ENCODE measurements around the gene CLDN5.

Gene CLDN5

DNA sequence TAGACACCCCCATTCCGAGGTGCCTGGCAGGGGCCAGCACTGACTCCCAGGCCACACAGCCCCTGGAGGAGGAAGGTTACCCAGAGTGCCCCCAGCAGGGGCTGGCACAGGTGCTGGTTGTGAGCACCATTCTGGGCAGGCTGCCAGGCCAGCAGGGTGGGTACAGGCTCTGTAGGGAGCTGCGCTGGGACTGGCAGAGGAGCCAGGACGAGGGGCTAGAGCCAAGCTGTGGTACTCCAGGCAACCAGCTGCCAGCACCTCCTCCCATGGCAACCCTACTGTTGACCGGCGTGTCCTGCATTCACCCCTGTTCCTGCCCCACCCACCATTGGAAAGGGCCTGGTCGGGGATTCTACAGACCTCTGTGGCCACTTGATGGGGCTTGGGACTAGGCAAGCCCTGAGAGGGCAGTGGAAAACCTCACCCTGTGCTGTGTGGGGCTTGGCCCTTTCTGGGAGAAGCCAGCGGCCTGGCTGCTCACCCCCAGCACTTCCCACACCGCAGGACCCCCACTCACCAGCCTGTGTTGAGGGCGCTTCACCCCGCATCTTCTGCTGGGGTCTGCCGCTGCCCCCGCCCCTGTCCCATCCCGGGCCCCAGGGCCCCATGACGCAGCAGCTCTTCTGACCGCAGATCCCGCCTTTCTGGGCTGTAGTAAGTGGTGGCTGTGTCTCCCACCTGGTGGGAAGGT lies 1.9 kb downstream of the CLDN5 start:
- no peak for DNase-seq (ENCODE audit: low spot score)

DNA sequence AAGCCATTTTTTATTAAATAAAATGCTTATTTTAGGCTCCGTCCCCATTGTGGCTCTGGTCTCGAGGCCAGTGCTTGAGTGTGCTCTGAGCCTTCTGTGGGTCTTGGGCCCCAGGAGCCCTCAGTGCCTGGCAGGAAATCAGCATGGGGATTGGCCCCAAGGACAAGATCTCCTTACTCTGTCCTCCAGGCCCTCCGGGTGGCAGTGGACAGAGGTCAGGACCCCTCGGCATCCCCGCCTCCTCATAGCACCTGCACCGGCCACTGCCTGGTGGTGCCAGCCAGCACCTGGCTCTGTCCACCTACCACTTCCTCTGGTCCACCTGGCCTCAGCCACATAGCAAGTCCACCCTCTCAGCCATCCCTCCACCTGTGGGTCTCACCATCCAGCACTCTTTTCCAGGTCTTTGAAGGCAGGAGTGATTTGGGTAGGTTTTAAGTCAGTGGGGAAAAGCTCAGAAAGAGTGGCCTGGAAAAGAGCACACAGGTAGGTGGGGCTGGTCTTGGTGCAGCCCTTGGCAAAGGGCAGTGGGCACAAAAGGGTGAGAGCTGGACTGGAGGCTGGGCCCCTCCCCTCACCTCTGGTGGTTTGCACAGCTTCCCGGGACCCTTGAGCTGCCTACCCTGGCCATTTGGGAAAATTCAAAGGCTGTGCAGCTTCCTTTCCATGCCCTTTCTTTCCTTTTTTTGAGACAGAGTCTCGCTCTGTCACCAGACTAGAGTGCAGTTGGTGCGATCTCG lies 3.5 kb downstream of the CLDN5 start:
- no peak for DNase-seq (ENCODE audit: low spot score)

DNA sequence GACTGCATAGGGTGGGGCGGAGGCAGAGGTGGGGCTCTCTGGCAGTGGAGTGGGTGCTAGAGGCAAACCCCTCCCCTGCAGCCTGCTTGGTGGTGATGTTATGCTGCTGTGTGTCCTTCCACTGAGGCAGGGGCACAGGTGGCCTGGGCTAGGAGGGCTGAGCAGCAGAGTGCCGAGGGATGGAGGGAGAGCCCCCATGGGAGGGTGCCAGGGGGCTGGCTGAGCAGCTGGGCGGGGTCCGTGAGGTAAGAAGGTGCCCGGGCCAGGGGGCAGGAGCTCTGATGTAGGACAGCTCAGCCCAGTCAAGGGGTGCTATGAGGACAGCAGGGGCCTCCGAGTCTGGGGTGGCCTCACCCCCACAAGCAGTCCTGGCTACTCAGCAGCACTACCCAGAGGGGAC lies 4.2 kb downstream of the CLDN5 start:
- DNase-seq (ENCODE audit: low spot score), result no peak

GRCh38 chr22:19519041-19519926 lies 4.9 kb downstream of the CLDN5 start:
- DNase-seq (ENCODE audit: low spot score), result no peak

DNA sequence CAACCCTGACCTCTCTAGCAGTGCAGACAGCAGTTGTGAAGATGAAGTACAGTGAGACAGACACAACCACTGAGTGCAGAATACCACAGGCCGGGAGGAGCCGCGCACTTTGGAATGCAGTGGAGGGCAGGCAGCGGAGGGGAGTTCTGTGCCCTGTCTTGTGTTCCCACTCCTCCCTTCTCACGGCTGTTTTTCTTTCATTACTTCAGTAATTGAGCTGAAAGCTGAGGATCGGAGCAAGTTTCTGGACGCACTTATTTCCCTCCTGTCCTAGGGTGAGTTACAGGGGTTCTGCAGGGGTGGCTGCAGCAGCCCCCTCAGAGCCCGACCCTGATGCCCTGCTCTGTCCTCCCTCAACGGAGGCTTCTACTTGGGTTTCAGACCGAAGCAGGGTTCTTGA lies 5.6 kb downstream of the CLDN5 start:
- DNase-seq (ENCODE audit: low spot score), result no peak

- DNase-seq (ENCODE audit: low spot score), result no peak
These were observed 6.1 kb downstream of the CLDN5 start for GRCh38 chr22:19517919-19518611.

DNA sequence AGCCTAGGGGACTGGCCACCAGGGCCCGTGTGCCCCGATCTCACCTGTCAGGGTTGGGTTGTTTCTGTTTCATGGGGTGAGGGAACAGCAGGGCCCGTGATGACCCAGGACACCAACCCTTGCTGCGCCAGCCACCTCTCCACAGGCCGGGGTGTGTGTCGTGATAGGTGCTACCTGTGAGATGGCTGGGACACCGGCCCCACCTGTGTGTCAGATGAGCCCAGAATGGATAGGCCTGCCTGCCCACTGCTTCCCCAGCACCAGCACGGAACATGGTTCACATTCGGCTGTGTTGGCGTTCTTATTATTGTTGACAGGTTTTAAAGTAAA lies 7.1 kb downstream of the CLDN5 start:
- no peak for DNase-seq (ENCODE audit: low spot score)

GRCh38 chr22:19516378-19517170 lies 7.6 kb downstream of the CLDN5 start:
- no peak for DNase-seq (ENCODE audit: low spot score)

DNA sequence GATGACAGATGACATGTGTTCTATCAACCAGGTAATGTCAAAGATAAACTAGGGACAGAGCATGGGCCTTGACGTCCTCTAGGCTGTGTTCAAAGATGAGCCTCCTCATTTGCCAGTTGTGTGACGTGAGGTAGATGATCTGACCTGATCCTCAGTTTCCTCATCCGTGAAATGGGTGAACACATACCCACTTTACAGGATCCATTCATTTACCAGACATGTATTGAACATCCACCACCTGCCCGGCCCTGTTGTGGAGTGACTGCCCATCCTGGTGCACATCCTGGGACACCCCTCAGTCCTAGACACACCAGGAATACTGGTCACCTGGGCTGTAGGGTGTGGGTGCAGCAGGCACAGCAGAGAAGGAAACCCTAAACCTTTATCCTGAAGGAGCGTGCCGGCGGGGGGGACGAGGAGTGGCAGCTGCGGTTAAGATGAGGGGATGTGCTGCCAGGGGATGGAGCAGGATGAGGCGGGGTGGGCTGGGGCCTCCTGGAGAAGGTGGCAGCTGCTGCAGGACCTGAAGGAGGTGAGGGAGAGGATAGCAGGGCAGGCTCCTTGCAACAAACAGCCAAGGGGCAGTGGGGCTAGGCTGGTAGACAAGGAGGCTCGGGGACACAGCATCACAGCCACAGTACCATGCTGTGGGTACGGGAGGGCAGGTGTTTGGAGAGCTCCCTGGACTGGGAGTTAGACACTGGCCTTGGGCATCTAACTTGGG lies 8.4 kb downstream of the CLDN5 start:
- DNase-seq (ENCODE audit: low spot score), result no peak

GRCh38 chr22:19514831-19515565 lies 9.2 kb downstream of the CLDN5 start:
- DNase-seq (ENCODE audit: low spot score), result no peak

GRCh38 chr22:19513823-19514222 lies 10.4 kb downstream of the CLDN5 start:
- DNase-seq (ENCODE audit: low spot score), result no peak

- no peak for DNase-seq (ENCODE audit: low spot score)
These were observed 13.3 kb downstream of the CLDN5 start for GRCh38 chr22:19510919-19511341.

GRCh38 chr22:19509923-19510322 lies 14.3 kb downstream of the CLDN5 start:
- no peak for DNase-seq (ENCODE audit: low spot score)

DNA sequence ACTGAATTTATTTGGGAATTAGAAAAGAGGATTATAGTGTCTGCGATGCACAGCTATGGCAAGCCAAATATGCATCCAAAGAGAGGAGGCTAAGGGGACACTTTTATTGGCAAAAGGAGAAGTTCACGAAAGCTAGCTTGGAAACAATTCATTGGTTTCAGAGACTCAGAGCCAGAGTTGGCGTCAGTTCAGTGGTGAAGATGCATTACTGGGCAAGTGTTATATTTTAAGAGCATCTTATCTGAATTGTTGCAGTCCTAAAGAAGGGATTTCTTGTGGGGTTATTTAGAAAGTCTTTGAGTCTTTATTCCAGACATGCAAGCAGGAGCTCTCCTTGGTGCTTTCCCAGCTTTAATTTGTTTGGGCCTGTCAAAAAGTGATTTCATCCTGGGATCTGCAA lies 15.0 kb downstream of the CLDN5 start:
- no peak for DNase-seq (ENCODE audit: low spot score)

GRCh38 chr22:19508024-19508776 lies 16.0 kb downstream of the CLDN5 start:
- no peak for DNase-seq (ENCODE audit: low spot score)

DNA sequence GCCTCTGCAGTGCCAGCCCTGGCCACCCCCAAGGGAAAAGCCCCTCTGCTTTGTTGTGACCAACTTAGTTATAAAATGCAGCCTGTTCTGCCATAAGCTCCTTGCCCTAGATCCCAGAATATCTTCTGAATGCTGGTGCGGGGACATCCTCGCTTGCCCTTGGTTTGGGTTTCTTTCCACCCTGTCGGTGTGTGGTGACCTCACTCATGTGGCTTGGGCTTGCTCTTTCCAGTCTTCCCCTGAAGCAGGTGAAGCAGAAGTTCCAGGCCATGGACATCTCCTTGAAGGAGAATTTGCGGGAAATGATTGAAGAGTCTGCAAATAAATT lies 16.7 kb downstream of the CLDN5 start:
- DNase-seq (ENCODE audit: low spot score), result no peak

GRCh38 chr22:19506212-19506611 lies 18.0 kb downstream of the CLDN5 start:
- DNase-seq (ENCODE audit: low spot score), result no peak

GRCh38 chr22:19505735-19506126 lies 18.5 kb downstream of the CLDN5 start:
- DNase-seq (ENCODE audit: low spot score), result no peak

DNA sequence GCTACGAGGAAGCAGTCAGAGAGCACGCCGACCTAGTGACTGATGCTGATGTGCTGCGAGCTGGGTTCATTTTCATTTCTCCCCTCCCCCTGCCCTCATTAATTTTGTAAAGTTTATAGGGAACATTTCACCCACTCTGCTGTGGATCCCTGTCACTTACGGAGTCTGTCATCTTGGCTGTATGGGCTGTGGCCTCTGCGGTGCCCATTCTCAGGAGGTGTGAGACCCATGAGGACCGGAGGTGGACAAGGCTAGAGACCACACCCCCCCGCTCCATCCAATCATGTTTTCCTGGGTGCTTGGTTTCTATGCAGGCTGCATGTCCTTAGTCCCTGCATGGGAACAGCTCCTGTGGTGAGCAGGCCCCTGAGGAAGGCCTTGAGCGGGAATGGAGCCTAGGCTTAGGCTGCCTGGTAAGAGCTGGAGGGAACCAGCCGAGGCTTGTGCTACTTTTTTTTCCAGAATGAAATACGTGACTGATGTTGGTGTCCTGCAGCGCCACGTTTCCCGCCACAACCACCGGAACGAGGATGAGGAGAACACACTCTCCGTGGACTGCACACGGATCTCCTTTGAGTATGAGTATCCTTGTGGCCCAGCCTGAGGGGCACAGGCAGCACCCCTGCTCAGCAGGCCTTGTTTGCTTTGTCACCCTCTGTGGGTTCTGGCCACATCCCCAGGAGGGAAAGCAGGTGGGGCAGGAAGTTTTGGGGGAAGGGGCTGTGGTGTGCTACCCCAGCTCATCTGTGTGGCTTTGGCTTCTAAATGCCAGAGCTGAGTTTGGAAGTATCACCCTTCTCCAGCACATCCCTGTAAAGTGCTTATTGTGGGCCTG lies 19.1 kb downstream of the CLDN5 start:
- no peak for DNase-seq (ENCODE audit: low spot score)
